ENCODE data around the gene PRKG1.

The PRKG1 gene

DNA sequence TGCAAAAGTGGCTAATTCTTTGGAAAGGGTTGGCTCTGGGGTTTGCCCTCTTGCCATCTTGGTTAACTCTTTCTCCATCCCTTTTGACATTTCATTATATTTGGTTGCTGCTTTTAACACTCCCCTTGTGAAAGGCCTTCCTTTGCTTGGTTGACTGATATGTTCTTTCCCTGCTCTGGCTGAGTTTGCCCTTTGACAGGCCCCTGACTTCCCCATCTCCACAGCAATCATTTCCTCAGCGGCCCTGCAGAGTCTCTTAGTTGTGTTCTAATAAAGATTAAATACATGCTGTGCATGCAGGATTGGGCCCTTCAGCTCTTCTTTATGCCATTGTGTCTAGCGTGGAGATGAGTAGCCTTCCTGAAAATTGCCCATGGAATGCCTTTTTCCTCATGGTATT is 709.7 kb downstream of the PRKG1 start:
- DNase-seq: no peak

DNA sequence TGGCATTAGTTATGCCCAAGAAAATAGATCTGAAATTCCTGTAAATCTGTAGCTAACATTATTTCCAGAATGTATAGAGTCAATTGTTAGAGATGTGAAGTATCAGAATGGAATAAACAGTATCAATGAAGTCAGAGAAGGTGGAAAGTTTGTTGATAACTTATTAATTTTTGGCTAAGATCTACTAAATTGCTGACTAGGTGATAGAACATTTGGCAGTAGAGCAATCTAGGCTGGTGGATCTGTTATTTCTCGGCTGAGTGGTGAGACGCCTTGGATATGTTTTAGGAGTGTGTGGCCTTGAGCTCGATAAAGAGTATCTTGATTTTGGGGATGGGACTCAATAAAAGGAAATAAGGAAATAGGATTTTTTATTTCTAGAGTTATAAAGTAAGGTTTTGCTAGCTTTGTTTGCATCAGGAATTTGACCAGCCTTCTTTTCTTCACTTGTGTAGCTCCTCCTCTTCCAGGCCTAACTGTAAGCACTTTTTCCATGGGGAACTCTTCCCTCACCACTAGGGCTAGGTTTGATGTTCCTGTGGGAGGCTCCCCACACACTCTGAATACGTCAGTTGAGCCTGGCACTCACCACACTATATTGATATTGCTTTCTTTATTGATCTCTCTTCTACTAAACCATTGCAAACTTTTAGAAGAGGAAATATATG is 711.9 kb downstream of the PRKG1 start:
- no peak for DNase-seq

DNA sequence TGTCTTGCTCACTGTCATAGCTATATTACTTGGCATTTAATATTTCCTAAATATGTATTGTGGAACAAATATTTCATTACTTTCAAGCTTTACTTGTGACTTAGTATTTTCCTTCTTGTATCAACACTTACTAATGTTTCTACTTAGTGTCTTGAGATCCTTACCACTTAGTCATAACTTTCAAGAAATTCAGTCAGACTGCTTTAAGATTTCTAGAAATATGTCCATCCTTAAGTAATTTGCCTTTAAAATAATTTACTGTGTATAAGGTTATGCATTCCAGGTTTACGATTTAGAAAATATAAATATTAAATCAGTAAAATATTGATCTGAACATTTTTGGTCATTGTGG is 712.4 kb downstream of the PRKG1 start:
- no peak for DNase-seq

DNA sequence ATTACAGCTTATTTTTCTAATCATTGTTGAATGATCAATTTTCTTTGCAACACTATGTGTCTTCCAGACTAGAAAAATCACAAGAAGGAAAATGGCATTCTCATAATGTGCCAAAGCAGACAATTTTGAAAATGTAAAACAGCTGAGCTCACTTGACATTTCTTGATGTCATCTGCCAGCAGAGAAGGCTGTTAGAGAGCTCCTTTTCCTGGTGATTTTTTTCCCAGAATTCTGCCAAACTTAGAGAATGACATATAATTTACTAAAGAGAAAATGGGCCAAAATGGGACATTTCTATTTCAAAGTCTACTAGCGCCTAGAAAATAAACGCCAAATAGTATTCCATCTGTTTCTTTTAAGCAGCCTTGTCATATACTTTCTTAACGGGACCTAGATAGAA is 714.0 kb downstream of the PRKG1 start:
- no peak for DNase-seq

DNA sequence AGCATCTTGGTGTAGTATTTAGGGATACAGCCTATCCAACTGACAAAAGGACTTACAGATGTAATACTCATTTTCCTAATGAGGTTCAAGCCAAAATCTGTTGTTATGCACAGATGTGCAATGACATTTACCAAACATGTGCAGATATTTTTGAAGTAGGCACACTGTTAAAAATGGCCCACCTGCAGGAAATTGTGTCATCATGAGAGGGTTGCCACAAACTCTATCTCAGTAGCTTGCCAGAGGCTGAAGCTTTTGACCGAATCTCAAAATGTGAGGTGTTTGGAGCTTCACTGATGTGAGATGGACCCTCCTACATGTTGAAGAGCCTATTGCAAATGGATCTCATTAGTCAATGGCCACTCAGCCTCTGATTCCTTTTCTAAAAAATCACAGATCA is 714.8 kb downstream of the PRKG1 start:
- DNase-seq: no peak

DNA sequence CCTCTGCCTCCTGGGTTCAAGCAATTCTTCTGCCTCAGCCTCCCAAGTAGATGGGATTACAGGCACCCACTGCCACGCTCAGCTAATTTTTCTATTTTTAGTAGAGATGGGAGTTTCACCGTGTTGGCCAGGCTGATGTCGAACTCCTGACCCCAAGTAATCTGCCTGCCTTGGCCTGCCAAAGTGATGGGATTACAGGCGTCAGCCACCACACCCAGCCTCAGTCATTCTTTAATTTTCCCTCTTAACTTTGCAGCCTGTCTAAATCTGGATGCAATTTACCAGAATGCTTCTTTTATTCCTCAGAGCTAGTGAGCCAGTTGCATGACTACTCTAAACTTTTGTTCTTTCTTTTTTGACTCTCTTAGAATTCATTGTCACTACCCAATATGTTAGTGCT is 715.6 kb downstream of the PRKG1 start:
- no peak for DNase-seq

DNA sequence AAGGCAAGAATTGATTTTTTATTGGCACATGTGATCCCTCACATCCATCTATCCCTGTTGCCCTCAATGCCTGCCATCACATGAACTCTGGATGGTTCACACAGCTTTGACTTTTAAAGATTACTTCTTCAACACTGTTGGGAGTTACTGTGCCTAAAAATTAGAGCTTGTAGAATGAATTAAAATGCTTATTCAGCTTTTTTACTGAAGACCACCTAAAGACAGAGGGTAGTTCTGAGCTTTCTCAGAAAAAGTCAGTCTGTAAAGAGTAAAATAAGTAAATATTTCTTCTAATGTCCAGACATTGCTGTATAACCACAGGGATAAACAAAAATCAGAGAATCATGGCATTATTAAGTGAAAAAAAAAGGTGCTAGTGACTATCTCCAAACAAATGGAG is 718.4 kb downstream of the PRKG1 start:
- no peak for DNase-seq

DNA sequence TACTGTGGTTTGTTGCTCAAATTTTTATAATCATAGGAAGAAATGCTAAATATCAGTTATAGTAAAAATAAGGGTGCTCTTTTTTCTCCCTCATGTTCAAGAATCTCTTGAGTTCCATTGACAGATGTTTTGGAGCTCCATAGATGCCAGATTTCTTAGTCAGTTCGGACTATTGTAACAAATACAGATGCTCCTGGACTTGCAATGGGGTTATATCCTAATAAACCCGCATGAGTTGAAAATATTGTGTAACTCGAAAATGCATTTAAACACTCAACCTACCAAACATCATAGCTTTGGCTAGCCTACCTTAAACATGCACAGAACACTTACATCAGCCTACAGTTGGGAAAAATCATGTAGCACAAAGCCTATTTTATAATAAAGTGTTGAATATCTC is 725.8 kb downstream of the PRKG1 start:
- DNase-seq: no peak

DNA sequence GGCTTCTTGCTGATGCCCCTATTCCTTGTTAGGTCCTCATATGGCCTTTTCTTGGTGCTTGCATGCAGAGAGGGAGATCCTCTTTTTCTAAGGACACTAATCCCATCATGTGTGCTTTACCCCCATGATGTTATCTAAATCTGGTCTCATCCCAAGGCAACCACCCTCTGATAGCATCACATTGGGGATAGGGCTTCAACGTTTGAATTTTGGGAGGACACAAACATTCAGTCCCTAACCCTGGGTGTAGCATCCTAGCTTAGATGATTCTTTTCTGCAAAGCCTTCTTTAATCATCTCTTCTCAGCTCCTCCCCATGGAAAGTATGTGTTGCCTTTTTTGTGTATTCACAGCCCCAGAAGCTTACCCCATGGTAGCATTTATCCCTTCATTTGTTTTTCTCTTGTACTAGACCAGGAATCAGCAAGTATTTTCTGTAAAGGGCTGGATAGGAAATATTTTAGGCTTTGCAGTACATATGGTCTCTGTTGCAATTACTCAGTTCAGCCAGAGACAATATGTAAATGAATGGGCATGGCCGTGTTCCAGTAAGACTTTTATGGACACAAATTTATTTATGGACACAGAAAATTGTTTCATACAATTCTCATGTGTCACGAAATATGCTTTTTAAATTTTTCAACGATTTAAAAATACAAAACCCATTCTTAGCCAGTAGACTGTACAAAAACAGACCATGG is 726.6 kb downstream of the PRKG1 start:
- no peak for DNase-seq

DNA sequence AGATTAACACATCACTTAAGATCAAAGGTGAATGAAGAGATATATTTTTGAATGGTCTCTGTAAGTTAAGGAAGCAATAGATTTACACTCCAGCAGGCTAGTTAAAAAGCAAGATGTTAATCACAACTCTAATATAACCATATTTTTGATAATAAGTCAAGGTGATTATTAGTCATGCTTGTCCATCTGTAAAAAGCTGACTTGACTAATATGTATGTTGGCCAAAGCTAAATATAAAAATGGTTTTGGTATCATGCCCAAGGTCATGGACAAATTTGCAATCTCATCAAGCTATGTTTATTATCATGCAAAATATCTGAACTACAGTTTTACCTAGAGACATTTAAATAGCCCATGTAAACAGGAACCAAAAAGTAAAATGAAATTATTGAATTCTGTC is 727.7 kb downstream of the PRKG1 start:
- DNase-seq: no peak

DNA sequence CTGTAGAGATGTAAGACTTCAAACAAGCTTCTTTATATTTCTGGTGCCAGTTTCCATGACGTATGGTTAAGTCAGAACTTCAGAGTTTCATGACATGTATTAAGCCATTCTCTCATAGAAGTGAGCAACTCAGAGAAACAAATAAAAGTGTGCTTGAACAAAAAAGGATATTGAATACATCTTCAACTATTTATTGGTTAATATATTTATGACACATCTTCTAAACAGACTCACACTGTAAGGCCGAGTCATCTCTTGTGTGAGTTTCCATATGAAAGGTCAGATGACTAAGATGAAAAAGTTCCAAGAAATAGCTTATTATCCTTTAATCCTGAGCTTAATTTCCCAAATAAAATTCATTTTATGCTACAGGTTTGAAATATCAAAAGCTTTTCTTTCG is 730.6 kb downstream of the PRKG1 start:
- no peak for DNase-seq

DNA sequence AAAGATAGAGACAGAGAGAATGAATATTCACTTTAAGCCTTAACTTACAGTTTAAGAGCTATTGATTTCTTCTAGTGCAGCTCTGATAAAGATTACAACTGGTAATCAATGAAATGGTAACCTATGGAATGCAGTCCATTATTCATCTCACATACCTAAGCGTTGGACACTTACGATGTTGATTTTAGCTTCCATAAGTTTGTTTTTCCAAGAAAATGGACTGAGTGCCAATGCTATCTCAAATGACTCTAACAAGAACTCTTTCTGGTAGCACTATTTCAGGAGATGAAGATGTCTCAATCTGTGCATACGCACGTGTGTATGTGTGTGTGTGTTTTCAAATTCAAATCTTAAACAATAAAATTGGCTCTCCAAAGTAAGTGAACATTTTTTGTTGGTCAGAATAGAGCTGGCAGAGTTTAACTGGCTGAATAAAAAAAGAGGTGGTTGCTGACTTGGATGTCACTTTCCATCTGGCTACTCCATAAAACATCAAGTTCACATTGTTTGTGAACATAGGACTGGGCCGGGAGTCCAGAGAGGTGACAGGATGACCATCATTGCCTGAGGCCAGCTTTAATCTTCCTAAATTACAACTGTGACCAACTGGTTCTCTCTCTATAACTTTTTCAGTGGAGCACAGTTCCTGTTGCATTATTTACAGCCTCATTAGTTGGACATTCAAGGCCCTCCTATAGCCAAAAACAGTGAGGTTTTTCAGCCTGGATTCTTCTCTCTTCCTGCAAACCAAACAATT is 732.0 kb downstream of the PRKG1 start:
- DNase-seq: no peak

DNA sequence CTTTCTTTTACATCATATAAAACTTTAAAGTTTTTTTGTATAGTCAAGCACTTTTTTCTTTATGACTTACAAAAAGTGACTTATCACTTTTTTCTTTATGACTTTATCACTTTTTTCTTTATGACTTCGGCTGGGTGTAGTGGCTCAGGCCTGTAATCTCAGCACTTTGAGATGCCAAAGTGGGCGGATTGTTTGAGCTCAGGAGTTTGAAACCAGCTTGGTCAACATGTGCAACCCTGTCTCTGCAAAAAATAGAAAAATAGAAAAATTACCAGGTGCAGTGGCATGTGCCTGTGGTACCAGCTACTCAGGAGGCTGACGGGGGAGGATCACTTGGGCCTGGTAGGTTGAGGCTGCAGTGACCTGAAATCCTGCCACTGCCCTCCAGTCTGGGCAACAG is 733.9 kb downstream of the PRKG1 start:
- no peak for DNase-seq

DNA sequence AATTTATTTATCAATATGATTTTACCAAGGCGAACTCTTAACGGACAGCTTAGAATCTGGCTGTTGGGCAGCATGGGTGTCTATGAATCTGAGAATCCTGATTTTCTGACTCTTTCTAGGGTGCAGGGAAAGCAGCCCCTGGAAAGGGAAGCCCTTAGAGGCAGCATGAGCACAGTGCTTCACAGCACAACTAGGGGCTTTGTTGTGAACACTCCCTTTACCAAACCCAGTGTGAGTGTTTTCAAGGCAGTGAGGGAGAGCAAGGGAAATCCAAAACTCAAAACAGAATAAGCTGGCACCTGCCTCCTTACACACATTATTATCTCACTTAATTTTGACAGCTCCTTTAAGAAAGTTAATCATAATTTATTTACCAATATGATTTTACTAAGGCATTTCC is 741.4 kb downstream of the PRKG1 start:
- DNase-seq: no peak

DNA sequence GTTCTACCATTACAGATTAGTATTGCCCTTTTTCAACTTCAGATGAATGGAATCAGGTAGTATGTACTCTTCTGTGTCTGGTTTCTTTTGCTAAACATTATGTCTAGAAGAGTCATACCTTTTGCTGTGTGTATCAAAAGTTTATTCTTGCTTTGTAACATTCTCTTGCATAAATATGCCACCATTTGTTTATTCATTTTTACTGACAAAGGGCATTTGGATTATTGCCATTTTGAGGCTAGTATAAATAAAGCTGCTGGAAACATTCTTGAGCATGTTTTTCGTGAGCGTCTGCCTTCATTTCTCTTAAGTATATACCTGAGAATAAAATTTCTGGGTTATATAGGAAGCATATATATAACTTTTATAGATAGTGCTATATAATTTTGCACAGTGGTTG is 746.8 kb downstream of the PRKG1 start:
- DNase-seq: no peak

DNA sequence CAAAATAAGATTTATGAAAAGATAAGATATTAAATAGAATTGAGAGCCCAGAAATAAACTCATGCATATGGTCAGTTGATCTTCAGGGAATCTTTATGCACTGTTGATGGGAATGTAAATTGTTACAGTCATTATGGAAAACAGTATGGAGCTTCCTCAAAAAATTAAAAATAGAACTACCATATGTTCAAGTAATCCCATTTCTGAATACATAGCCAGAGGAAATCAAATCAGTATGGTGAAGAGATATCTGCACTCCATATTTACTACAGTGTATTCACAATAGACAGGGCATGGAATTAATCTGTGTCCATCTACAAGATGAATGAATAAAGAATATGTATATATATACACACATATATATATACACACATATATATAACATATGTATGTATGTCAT is 747.5 kb downstream of the PRKG1 start:
- DNase-seq: no peak

DNA sequence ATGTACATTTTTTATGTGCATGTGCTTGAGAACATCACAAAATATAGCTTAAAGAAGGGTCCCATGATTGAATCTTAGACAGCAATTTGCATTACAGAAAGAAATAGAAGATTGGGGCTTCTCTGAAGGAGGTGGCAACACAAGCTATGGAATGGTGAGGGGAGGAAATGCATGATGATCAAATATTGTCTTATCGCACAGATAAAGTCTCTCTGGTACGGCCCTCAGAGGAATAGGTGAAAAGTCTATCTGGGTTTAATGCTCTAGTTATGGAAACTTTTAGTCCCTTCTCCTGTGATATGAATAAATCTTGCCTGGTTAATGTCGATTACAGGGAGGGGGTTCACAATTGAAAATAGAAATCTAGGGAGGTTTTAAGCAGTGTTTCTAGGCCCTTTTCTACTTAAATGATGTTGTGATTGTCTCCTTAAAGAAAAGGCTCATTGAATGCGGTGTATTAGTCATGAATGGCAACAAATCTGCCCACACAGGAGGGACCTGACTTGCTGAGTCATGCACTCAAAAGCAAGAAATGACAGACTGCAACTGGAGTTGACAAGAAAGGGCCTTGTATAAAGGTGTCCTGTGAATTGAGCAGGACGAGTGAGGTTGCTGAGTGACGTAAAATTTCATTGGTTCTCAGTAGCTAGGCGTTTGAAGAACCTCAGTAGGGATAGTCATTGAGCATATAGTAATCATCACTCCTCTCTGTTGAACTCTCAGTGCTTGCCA is 758.5 kb downstream of the PRKG1 start:
- no peak for DNase-seq

DNA sequence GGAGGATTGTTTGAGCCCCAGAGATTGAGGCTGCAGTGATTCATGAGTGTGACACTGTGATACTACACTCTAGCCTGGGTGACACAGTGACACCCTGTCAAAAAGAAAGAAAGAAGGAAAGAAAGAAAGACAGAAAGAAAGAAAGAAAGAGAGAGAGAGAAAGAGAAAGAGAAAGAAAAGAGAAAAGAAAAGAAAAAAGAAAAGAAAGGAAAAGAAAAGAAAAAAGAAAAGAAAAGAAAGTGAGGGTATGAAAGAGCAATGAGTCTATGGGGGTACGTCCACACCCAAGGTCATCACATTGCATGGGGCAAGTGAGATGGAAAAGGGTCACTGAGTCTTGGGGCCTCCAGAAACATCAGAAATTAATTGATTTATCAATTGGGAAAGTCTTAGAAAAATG is 760.3 kb downstream of the PRKG1 start:
- no peak for DNase-seq

DNA sequence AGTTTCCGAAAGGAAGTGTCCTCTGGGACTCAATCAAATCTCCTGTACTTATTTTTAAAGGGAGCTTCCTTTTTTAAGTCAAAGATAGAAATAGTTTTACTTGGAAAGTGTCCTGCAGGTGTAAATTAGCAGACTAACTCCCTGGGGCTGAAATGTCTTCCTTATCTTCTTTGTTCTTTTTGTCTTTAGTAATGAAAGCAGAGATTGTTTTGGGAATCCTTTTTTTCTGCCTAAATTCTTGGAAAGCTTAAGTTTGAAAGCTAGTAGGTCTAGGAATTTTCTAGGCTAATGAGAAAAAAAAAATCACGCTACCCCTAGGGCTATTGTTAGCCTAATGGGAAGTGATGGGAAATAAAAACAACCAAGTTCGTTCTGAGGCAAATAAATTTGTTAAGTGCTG is 764.2 kb downstream of the PRKG1 start:
- DNase-seq: no peak

DNA sequence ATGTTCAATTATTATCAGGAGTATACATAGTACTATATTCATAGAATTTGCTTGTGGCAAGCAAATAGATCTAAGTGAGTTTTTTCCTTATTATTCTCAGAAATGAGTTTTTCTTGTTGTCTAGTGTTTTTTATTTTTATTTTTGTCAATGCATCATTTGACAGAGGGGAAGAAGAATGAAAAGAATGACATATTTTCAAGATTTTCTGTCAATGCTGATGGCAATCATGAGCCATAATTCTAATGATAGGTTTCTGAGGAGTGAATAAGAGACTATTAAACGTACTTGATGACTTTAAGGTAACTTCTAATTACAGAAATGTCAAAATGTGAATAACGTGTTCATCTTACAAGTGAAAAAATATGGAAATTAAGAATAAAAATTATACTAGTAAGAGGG is 769.7 kb downstream of the PRKG1 start:
- DNase-seq: no peak

DNA sequence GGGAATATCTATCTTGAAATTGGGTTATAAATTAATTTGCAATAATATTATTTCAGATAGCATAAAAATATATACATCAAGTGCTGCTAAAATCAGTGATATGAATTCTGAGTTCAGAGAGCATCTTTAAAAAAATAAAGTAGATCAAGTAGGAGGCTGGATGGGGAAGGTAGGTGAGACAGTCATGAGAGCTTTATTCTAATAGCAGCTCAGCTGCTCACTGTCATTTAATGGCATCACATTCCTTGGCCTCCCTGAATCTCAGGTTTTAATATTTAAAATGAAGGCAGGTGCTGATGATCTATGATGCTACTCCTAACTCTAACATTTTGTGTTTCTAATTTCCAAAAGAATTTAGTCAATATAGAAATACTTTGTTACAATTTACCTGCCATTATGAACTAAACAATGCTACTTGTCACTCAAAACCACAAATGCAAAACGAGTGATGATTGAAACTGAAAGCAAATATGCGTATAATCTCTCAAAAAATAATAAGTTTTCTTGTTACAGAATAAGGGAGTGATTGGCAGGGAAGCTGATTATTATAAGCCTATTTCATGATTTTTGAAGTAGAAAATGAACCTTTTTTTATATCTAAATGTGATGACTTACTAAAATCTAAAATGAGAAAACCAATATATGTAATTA is 772.7 kb downstream of the PRKG1 start:
- DNase-seq: no peak

DNA sequence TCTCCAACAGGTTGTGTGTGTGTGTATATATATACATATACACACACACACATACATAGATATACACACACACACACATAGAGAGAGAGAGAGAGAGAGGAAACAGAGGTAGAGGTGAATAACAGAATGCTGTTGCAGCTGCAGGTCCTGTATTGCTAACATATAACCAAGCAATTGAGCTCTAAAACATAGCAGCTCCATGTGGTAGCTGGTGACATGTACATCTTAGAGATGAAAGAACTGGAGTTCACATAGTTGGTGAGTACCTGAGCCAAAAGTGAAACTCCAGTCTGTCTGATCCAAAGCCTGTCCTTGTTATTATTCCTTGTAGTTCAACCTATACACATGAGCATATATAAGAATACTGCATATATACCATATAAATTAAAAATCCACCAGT is 778.0 kb downstream of the PRKG1 start:
- DNase-seq: no peak

DNA sequence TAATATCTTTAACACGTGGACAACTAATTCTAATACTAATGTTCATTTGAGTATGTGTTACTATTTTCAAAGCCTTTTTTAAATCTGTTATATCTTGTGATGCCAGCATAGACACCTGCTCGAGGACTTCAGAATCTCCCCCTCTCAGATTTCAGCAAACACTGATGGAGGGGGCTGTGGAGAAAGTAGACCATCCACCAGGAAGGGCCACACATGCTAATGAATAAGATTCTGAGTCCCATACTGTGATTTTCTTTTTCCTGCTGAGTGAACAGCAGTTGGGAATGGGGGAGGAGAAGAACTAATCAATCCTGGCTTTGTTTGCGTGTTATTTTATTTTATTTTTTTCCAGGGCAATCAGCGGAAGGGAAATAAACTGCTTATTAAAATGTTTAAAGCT is 783.0 kb downstream of the PRKG1 start:
- no peak for DNase-seq
